GM12801 (cell line): ENCODE results near the gene ADGRG1.

Source experiments
- TF ChIP-seq, protein P1 (sequence below): IDR thresholded peaks from one replicate; pipeline ENCODE4 v1.5.1; 2011; ENCODE audit warnings: control low read depth; ENCODE audit not compliant: insufficient read length; ENCODE audit errors: extremely low read depth

Gene ADGRG1

DNA sequence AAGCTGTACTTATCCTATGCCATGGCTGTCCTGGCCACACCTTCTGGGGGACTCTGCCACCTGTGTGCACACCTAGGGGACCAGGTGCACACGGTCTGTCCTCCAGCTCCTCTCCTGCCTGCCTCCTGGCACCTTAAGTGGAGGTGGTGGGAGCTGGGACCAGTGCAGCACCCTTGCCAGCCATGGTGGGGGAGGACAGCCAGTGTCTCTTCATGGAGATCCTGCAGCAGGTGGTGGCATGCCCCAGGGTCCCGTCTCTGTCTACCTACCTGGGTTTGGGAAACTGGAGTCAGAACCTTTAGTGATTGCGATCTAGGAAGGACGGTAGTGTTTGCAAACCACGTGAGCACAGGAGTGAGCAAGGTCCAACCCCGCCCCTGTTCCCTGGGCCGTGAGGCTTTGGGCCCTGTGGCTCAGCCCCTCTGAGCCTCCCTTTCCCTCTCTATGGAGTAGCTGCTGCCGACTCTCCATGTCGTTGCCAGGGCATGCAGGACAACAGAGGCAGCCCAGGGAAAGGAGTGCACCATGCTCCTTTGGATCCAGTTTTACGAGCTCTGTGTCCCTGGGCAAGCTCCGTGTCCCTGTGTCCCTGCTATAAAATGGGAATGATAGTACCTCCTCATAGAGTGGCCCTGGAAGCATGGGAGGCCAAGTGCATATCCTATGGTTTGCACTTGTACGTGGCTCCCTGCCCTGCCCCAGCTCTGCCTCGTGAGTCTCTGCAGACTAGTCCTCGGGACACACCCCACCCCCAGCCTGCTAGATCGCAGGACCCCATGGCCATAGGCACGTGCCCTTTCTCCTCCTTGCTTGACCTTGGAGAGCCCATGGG lies 7.1 kb downstream of the ADGRG1 start:
- TF ChIP-seq, protein P1, sequence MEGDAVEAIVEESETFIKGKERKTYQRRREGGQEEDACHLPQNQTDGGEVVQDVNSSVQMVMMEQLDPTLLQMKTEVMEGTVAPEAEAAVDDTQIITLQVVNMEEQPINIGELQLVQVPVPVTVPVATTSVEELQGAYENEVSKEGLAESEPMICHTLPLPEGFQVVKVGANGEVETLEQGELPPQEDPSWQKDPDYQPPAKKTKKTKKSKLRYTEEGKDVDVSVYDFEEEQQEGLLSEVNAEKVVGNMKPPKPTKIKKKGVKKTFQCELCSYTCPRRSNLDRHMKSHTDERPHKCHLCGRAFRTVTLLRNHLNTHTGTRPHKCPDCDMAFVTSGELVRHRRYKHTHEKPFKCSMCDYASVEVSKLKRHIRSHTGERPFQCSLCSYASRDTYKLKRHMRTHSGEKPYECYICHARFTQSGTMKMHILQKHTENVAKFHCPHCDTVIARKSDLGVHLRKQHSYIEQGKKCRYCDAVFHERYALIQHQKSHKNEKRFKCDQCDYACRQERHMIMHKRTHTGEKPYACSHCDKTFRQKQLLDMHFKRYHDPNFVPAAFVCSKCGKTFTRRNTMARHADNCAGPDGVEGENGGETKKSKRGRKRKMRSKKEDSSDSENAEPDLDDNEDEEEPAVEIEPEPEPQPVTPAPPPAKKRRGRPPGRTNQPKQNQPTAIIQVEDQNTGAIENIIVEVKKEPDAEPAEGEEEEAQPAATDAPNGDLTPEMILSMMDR, result no peak

- TF ChIP-seq, protein P1, result no peak
These were observed 7.8 kb downstream of the ADGRG1 start for GRCh38 chr16:57636184-57636583.

DNA sequence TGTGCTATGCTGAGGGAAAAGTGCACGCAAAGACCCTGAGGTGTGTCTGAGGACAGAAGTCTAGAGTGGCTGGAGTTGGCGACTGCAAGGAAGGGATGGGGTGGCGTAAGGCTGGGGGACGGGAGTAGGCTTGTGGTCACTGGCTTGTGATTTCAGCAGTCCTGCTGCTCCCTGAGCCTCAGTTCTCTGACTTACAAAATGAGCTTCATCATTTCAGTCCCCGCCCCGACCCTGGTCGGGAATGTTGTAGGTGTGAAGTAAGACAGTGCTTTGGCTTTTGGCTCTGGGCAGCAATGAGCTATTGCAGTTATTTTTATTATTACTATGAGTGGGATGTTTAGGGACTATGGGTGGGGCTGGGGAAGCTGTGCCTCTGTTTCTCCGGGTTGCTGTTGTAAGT lies 8.6 kb downstream of the ADGRG1 start:
- TF ChIP-seq, protein P1, result no peak

- TF ChIP-seq, protein P1, result no peak
These were observed 9.0 kb downstream of the ADGRG1 start for GRCh38 chr16:57637424-57637823.

DNA sequence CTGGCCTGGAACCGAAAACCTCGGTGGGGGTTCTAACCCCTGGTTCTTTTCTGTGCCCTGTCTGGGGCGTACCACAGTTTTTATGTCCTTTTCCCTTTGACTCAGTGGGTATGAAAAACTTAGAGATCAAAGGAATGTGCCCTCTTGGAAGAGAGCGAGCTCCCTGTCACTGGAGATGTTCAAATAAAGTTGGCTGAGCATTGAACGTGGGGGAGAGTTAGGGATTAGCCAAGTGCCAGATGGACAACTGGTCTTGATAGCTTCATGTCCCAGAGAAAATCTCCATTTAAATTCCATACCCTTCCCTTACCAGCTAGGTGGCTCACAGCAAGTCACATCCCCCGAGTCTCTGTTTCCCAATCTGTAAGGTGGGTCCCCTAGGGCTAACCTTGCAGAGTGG lies 9.5 kb downstream of the ADGRG1 start:
- TF ChIP-seq, protein P1, result no peak

DNA sequence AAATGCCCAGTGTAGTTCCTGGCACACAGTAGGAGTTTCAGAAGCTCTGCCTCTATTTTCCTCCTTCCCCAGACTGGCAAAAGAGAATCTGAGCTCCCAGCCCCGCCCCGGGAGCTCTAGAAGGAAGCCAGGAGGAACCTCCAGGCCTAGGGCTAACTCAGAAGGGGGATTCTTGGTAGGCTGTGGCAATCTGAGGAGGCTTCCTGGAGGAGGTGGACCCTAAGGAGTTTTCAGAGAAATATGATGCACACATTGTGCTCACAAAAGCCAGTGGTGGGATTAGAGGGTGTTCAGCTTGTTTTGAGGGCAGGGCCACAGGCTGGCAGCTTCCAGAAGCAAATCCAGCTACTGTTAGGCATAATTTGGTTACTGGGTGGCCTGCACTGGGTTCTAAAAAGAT lies 10.0 kb downstream of the ADGRG1 start:
- TF ChIP-seq, protein P1, result no peak

- TF ChIP-seq, protein P1, result no peak
These were observed 10.9 kb downstream of the ADGRG1 start for GRCh38 chr16:57639172-57639887.
